ENCODE measurements around the gene MAP3K19. TPM values are rescaled to one million over a fixed set of nuclear protein-coding genes. Genes with fewer than 3 reads are reported as not detected.

Gene MAP3K19
- total and polyA plus RNA-seq, 11 donors = not detected

GRCh38 chr2:134950886-134951285, 96.4 kb downstream of the MAP3K19 start:
- intact Hi-C loops (cut with DNase I) = no loop called here
- DNase-seq (no peak), ATAC-seq (no peak)
- no peak overlapping the region for H3K4me3 ChIP-seq
- 89 to 95% (median 94%) methylated on average over 2 of the region's 2 CpGs for WGBS, 4 donors
- no peaks in the 10 kb centered on the region for H3K9me3 ChIP-seq
- peaks cover 6 to 100% (median 94%) of the 10 kb centered on the region in 9 donors for H3K36me3 ChIP-seq
- no peaks in the 10 kb centered on the region for H3K27me3 ChIP-seq
- no peak for TF ChIP-seq POLR2A (IDR thresholded peaks at IDR 0.05)
- no peak for TF ChIP-seq CTCF (IDR thresholded peaks at IDR 0.05)
- H3K4me1 ChIP-seq = peaks cover 0 to 8% (median 0%) of the 10 kb centered on the region in 12 donors
- H3K27ac ChIP-seq = no peak overlapping the region

- no peak for DNase-seq
- H3K27ac ChIP-seq = no peak overlapping the region
- H3K27me3 ChIP-seq = no peaks in the 10 kb centered on the region
- H3K36me3 ChIP-seq = peaks cover 6 to 99% (median 89%) of the 10 kb centered on the region in 9 donors
- no peaks in the 10 kb centered on the region for H3K9me3 ChIP-seq
- intact Hi-C loops (cut with DNase I) = no loop called here
- no peak overlapping the region for H3K4me3 ChIP-seq
- TF ChIP-seq CTCF (IDR thresholded peaks at IDR 0.05) (no peak), POLR2A (IDR thresholded peaks at IDR 0.05) (no peak)
- 90 to 95% (median 92%) methylated on average over 7 of the region's 7 CpGs for WGBS, 4 donors
- peaks cover 0 to 8% (median 0%) of the 10 kb centered on the region in 12 donors for H3K4me1 ChIP-seq
- no peak for ATAC-seq
Observed at GRCh38 chr2:134949981-134950708, 97.1 kb downstream of the MAP3K19 start.

- no peak for TF ChIP-seq CTCF (IDR thresholded peaks at IDR 0.05)
- TF ChIP-seq POLR2A (IDR thresholded peaks at IDR 0.05) = no peak
- Histone ChIP-seq H3K27ac (no peak overlapping the region), H3K9me3 (no peaks in the 10 kb centered on the region), H3K4me3 (no peak overlapping the region), H3K36me3 (peaks cover 0 to 87% (median 75%) of the 10 kb centered on the region in 9 donors), H3K4me1 (peaks cover 0 to 28% (median 0%) of the 10 kb centered on the region in 12 donors), H3K27me3 (no peaks in the 10 kb centered on the region)
- DNase-seq (no peak), ATAC-seq (no peak)
- 69 to 81% (median 77%) methylated on average over 6 of the region's 6 CpGs for WGBS, 4 donors
- intact Hi-C loops (cut with DNase I) = no loop called here
Observed at GRCh38 chr2:134946073-134946472, 101.2 kb downstream of the MAP3K19 start.

GRCh38 chr2:134944975-134945374, 102.3 kb downstream of the MAP3K19 start:
- ATAC-seq = no peak
- peaks cover 0 to 87% (median 75%) of the 10 kb centered on the region in 9 donors for H3K36me3 ChIP-seq
- no peak overlapping the region for H3K4me3 ChIP-seq
- H3K27me3 ChIP-seq = no peaks in the 10 kb centered on the region
- H3K4me1 ChIP-seq = peaks cover 0 to 20% (median 0%) of the 10 kb centered on the region in 12 donors
- H3K27ac ChIP-seq = no peak overlapping the region
- DNase-seq = no peak
- intact Hi-C loops (cut with DNase I) = no loop called here
- TF ChIP-seq CTCF (IDR thresholded peaks at IDR 0.05) (no peak), POLR2A (IDR thresholded peaks at IDR 0.05) (no peak)
- WGBS, 4 donors = 78 to 83% (median 80%) methylated on average over 1 of the region's 1 CpG
- H3K9me3 ChIP-seq = no peaks in the 10 kb centered on the region

Data from heart left ventricle (tissue), 16 donors.